SK-N-DZ (cell line): ENCODE measurements around the gene NRXN3.

Experiments used
- DNase-seq: peaks from one replicate; pipeline ENCODE4 v3.0.0-alpha.2; 2015; ENCODE audit warnings: low spot score

Gene NRXN3

DNA sequence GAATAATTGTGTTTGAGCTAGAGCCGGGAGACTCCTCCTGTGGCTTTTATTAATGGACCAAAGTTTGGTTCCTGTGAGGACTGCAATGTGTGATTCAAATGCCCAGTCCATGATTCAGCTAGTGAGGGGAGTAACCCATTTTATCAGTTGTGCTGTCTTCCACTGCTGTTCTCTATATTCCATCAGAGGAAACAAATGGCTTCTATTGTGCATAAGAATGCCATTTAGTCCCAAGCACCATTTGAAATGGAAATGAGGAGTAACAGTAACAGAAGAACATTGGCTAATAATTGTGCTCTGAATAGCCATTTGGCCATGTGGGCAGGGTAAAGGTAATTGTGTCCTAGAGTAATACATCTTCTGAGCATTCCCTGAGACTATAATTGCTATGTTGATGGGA is 1398.4 kb downstream of the NRXN3 start:
- DNase-seq: no peak

DNA sequence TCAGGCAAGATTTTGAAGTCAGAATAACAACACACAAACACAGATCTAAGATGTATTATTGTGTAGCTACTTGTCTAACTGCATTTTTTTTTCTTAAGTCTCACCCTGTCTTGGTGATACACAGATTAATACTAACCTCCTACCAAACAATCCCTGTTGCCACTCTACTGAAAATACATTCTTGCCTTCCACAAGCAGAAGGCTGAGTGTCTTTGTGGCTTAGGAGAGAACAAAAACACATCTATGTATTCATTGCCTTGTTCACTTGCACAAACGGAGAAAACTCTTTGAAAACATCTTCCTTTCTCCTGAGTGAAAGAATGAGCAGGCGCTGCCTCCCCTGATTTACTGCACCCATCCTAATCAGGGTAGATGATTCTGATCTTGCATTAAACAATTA is 1398.9 kb downstream of the NRXN3 start:
- no peak for DNase-seq

DNA sequence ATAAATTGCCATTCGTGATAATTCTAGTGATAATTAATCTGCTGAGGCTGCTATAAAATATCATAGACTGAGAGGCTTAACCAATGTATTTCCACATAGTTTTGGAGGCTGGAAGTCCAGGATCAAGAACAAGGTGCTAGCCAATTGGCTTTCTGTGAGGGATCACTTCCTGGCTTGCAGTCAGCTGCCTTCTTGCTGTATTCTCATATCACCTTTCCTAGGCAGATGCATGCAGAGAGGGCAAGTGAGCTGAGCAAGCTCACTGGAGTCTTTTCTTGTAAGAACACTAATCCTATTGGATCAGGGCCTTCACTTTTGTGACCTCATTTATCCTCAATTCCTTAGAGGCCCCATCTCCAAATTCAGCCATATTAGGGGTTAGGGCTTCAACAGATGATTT is 1400.5 kb downstream of the NRXN3 start:
- no peak for DNase-seq

DNA sequence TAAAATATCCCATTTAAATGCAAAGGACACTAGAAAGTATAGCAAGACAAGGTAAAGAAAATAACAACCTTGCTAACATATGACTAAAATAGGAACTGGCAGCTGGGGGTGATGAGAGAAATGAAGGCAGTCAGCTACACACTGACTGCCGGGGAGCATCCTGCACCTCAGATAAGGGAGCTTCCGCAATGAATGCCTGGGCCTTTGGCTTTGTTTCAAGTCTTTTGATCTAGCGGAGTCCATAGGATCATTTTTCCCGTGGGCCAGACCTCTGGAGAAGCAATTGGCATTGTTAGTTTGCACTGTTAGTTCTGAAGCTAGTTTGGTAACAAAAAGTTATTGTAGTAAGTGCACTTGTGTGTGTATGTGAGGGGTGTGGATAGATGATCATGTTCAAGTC is 1401.2 kb downstream of the NRXN3 start:
- no peak for DNase-seq

DNA sequence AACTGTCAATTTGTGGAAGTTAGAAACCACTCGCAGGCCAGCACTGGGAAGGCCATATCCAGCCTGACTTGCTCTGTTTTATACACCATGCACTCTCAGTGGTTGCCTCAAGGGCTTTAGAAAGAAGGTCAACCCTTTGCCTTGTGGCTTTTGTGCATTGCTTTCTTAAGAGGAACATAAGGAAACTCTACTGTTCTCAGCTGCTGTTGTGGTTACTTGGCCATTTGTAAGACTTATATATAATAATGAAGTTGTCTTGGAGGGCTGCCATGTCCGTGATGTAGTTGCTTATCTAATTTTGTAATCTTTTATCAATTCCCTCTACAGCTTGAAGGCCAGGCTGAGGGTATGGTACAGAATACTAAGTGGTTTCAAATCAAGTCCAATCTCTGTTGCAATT is 1403.3 kb downstream of the NRXN3 start:
- no peak for DNase-seq

DNA sequence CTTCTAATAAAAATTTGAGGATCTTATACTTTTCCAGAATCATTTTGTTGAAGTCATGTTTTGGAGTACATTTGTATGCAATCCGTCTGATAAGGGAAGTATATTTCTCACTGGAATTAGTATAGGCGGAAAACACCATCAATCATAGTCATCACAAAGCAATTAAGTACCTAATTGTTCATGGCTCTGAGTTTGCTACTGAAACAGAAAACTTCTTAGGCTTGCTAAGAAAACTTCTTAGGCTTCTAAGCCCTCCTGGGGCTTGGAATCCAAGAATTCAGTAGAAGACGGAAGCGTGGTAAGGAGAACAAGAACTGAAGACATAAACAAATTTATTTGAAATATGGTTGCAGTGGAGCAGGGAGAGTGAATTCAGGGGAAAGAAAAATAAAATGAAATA is 1404.9 kb downstream of the NRXN3 start:
- DNase-seq: no peak

DNA sequence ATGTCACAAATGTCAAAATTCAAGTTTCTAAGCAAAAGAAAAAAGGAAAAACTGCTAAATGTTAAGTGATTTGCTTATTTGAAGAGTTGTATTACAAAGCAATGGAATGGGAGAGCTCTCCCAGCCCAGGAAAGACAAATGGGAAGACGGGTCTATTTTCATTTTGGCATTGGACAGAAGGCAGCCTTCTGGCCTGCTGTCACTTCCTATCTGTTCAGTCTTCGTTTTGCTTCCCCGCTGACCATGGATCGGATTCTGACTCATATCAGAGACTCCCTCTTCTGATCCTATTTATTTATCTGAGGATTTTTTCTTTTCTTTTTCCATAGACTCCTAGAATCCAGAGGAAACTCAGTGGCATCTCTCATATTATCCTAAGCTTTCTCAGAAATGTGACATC is 1406.3 kb downstream of the NRXN3 start:
- DNase-seq: no peak

DNA sequence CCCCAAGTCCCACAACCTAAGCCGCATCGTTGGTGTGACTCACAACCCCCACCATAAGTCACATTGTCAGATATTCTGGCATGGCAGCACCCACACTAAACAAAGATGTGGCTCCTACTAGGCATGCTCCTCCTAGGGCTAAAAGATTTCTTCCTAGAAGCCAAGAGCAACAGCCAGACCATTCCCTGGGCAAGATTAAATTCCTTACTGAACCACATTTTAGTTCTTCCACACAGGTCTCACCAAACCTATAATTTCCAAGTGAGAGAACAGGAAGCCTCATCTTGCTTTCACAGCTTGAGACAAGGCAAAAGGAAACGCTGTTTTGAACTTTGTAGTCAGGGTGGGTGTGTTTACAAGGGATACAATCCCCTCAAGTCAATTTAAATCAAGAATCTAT is 1408.3 kb downstream of the NRXN3 start:
- DNase-seq: no peak

DNA sequence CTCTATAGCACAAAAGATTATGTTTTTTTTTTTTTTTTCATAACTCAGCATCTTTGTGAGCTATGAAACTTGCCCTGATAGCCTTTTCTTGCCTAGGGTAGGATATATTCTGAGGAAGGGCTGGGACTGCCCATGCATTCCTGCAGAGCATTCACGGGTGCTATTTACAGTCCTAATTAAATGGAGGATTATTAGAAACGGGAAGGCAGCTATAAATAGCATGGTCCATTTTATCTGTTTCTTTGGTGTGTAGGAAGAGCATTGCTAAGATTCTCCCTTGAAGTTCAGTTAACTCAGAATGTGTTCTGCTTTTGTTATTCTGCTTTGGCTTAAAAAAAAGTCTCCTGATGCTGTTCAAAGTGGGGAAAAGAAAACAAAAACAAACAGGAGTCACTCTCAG is 1410.2 kb downstream of the NRXN3 start:
- no peak for DNase-seq

DNA sequence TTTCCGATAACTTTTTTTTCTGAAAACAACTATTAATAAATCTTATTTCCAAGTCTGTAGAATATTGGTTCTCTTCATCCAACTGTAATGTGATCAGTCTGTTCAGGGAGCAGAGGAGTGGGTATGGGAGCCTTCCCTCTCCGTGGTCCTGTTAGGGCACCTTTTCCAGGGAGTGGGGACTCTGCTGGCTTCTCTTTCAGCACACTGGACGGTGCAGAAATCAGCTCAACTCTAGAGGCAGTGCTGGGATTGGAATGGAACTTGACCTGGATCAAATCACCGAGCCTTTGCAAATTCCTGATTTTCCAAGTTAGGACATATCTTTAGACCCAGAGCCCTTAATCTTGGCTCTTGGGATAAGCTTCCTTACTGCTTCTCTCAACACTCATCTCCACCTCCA is 1410.7 kb downstream of the NRXN3 start:
- DNase-seq: no peak

DNA sequence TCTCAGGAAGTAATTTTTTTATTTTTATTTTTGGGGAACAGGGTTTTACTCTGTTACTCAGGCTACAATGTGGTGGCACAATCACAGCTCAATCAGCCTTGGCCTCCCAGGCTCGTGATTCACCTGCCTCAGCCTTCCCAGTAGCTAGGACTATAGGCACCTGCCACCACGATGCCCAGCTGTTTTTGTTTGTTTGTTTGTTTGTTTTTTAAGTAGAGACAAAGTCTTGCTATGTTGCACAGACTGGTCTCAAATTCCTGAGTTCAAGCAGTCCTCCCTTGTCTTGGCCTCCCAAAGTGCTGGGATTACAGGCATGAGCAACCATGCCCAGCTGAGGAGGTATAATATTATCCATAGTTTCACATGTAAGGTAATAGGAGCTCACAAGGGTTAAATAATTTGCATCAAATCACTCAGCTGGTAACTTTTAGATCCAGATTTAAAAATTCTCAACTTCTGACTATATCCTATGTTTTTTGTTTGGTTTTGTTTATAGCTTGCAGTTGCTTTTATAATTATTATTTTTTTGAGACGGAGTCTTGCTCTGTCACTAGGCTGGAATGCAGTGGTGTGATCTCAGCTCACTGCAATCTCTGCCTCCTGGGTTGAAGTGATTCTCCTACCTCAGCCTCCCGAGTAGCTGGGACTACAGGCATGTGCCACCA is 1411.9 kb downstream of the NRXN3 start:
- DNase-seq: no peak

DNA sequence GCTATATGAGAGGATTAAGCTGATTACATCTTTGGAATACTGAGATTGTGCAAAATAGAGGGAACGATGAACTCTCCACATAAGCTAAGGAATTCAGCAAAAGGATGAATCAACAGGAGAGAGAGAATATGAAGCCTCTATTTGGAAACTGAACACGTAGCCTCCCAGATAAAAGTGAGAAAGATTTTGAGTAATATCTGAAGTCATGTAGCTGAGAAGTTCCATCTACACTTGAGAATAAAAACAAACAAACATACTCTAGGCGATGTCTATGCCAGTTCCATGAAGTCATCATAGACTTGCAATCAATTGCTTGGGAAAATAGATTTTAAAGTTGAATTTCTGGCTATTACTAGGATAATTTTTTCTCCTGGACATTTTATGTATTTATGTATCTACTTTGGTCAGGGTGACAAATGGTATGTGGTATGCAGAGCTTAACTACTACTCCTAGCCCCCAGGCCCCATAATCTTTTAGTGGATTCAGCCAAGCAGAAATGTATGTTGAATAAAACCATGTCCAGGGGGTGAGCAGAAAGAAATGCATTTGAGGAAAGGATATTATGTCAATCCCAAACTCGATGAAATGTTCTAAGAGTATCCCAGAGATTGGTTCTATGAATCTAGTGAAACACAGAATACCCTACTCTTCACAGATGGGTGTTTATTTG is 1413.7 kb downstream of the NRXN3 start:
- no peak for DNase-seq

DNA sequence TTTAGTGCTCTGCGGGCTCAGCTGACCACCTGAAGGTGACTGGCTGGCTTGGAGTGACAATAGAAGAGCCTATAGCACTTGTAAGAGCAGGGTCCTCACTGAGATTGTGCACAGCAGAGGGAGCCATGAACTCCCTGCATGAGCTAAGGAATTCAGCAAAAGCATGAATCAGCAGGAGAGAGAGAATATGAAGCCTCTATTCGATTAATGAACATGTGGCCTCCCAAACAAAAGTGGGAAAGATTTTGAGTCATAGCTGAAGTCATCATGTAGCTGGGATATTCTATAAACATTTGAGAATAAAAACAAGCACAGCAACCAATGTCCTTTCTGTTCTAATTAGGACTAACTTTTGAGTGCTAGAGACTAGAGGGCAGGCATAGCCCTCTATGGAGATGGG is 1414.5 kb downstream of the NRXN3 start:
- DNase-seq: no peak

DNA sequence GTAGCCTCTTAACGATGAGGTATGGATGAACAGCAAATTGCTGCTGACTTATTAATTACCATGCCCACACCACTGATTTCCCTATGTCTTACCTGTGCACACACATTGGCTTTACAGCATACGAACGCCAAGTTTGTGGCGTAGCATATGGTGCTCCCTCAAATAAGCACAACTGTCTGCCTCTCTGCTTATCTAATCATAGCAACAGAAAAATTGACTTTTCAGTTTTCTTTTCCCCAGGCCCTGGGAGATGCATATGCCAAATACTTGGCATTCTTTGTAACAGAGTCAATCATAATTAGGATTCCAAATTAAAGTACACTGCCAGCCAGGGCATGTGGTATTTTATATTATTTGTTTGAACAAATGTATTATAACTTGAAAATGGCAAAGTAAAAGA is 1415.7 kb downstream of the NRXN3 start:
- DNase-seq: no peak

DNA sequence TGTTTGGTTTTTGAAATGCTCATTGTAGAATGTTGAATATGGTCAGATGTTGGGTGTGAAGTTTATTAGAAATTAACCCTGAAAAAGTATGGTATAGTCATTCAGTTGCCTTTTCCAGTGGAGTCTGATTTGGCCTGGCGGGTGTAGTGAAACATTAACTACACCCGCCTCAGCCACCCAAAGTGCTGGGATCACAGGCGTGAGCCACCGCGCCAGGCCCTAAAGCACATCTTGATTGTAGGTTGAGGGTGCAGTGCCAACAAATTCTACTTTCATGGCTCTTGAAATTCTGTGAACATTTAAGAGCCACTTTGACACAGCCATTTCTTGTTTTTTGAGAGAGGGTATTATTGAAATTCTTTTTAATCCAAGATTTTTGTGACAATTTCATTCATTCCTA is 1416.2 kb downstream of the NRXN3 start:
- DNase-seq: no peak

DNA sequence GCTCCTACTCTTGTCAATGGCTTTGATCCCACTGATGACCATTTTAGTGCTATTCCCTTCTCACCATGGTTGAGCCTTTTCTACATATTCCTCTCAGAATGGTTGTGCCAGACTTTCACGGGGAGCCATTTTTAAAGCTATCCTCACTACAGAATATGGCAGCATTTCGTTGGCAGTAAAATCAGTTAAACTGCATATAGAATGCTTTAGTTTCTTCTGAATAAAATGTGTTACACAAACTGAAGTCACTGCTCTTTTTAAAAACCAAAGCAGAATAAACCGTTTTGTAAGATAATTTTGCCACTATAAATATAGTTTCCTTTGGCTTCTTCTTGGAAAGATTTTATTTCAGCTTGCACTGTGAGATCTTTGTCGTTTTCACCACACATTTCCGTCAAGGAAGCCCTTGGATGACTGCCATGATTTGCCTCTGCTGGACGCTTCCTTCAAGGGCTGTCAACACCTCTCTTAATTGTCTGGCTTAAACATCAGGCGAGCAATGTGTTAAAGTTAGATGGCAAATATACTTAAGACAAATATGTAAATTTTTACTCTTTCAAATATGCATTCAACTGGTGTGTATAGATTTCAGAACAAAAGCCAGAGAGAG is 1416.9 kb downstream of the NRXN3 start:
- DNase-seq: no peak

DNA sequence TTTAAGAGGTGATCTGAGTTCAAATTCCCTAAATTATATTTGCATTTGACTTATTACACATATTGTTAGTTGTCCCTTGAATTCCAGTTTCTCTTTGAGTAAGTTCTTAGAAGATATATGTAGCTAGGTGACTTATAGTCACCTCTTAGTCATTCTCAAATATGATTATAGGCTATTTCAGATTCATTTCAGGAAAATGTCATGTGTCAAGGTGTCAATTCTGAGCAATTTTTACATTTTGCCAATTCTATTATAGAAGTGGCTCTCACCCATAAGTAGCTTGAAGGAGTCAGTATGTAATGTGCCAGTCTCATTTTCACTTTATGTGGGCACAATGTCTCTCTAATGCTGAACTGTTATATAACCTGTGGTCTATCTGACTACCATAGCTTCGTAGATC is 1417.7 kb downstream of the NRXN3 start:
- DNase-seq: no peak

DNA sequence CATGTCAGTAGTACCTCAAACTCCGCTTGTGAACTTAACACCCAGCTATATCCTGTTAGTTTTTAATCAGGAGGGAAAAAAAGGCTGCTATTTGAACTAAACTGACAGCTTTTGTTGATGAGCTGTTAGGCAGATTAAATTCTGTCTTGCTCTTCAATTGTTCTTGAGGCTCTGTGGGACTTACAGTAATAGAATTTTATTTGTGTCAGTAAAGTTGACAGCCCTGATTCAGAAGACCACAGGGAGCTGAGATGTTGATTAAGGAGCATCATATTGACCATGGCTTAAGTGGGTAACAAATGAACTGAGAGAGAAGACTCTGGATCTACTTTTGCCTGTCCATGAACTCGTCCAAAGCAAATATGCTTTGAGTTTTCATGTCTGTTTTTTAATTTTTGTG is 1418.2 kb downstream of the NRXN3 start:
- DNase-seq: no peak

DNA sequence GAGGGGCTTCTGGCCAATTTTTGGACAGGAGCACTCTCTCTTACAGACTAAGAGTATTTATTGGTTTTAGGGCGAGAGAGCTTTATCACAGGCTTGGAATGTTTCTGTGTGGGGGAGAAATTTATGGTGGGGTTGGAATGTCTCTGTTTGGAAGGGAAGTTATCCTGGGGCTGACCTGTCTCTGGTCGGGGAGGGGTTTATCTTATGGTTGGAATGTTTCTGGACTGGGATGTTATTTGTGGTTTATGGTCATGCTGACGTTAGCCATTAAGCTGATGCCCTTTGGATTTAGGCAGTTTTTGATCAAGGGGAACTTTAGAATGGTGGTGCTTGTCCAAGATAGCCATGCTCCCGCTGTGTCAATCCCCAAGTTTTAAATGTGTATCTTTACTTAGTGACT is 1426.4 kb downstream of the NRXN3 start:
- DNase-seq: no peak

DNA sequence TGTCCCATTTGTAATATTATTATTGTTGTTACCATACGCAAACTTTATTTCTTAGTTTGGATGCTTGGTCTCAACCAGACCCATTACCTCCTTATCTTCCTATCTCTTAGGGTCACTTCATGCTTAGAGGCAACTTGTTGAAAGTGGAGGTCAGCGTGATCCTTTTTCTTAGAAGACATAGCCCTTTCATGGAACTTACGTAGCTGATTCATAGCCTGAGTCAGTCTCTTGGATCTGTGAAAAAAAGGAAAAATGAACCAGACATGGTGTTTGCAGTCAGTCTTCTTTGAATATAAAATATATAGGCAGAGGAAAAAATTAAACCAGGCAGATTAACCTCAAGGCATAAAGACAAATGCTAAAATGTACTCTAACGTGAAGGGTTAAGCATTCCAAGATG is 1427.4 kb downstream of the NRXN3 start:
- no peak for DNase-seq

DNA sequence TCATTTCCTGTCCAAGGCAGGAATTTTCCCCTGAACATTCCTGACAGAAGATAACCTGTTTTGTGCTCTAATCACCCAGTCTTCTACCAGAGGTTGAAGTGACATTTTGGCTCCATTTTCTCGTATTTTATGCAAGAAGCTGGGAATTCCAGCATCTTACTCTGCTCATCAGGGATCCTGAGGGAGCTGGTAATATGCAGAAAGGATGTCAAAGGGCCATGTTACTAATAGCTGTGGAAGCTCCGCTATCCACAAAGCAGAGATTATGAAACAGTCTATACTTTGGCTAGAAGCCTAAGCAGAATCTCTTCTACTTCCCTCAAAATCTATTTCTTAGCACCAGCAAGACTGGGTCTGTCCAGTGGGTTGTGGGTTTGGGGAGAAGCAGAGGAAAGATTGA is 1428.2 kb downstream of the NRXN3 start:
- DNase-seq: no peak

DNA sequence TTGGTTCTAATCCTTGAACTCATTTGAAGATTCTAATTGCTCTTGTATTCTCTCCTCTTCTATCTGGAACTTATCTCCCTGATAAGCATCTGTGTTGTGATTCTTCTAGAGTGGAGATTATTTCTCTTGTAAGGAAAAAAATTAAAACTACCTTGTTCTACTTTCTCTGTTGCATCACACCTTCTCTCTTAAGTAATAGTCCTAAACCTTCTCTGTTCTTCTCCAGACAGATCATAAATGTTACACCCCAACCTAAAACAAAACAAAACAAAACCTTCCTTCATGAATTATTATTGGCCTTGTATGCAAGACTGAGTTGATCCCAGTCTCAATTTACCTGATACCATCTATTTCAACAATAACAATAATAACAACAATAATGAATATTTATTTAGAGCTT is 1429.1 kb downstream of the NRXN3 start:
- DNase-seq: no peak

DNA sequence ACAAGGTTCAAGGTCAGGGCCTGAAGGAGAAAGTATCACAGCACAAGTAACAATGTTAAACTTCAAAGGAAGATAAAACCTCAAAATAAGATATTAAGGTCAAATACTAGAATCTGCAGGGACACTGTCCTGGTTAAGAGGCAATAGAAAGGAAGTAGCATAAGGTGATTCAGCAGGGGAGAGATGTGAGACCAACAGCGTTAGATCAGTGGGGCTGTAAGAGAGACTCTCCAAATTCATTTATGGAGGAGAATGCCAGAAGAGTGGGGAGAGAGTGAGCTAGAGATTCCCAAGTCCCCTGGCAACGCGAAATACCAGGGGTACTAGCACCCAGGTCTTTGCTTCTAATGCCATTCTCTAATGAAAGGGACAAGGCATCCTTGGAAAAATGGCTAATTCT is 1430.2 kb downstream of the NRXN3 start:
- no peak for DNase-seq
